ENCODE measurements around the gene ZNHIT1.

ZNHIT1 gene

GRCh38 chr7:101265622-101266516 is 47.9 kb downstream of the ZNHIT1 start:
- TF ChIP-seq CTCF (IDR thresholded peaks at IDR 0.05; ENCODE audit: low read length, missing control alignments): no peak
- H3K4me3 ChIP-seq (replicated peaks; ENCODE audit: low read depth, low read length): no peak overlapping the region
- no peak for DNase-seq (ENCODE audit: low read depth)

- no peak for DNase-seq (ENCODE audit: low read depth)
- no peak for TF ChIP-seq CTCF (IDR thresholded peaks at IDR 0.05; ENCODE audit: low read length, missing control alignments)
- no peak overlapping the region for H3K4me3 ChIP-seq (replicated peaks; ENCODE audit: low read depth, low read length)
These were observed 51.7 kb downstream of the ZNHIT1 start for GRCh38 chr7:101269664-101270063.

- no peak for TF ChIP-seq CTCF (IDR thresholded peaks at IDR 0.05; ENCODE audit: low read length, missing control alignments)
- no peak overlapping the region for H3K4me3 ChIP-seq (replicated peaks; ENCODE audit: low read depth, low read length)
- DNase-seq (ENCODE audit: low read depth): no peak
These were observed 53.1 kb downstream of the ZNHIT1 start for GRCh38 chr7:101271021-101271420.

GRCh38 chr7:101273206-101273605 is 55.2 kb downstream of the ZNHIT1 start:
- TF ChIP-seq CTCF (IDR thresholded peaks at IDR 0.05; ENCODE audit: low read length, missing control alignments): no peak
- H3K4me3 ChIP-seq (replicated peaks; ENCODE audit: low read depth, low read length): no peak overlapping the region
- DNase-seq (ENCODE audit: low read depth): no peak

Measured in fibroblast of pulmonary artery (primary cell).